Stomach (tissue), 9 donors: ENCODE data around the gene SFMBT2. TPM values are rescaled to one million over a fixed set of nuclear protein-coding genes. Genes with fewer than 3 reads are reported as not detected.

Source experiments
- DNase-seq, 2 donors: peaks; one replicate each; pipeline versions ENCODE4 v3.0.0 to v3.0.0-alpha.2; 2013 to 2019
- H3K27ac ChIP-seq, 5 donors: fragments of 200-600 bp in 4 of 5; sonication (generic) in 4 of 5; one replicate each; pipeline ENCODE4 v1.5.1; 2013 to 2019; ENCODE audit warnings: mild to moderate bottlenecking in 1 of 5, moderate library complexity in 1 of 5
- H3K27me3 ChIP-seq, 3 donors: fragments of 200-600 bp; sonication (generic); one replicate each; pipeline ENCODE4 v1.5.1; 2017 to 2019; ENCODE audit warnings: mixed run types in 1 of 3
- H3K36me3 ChIP-seq, 4 donors: fragments of 200-600 bp; sonication (generic); 1 replicate in 3 of 4; 2 replicates in 1 of 4; pipeline ENCODE4 v1.5.1; 2016 to 2019
- H3K4me1 ChIP-seq, 4 donors: fragments of 200-600 bp; sonication (generic); one replicate each; pipeline ENCODE4 v1.5.1; 2016 to 2019
- H3K4me3 ChIP-seq, 4 donors: fragments of 200-600 bp; sonication (generic) in 3 of 4; one replicate each; pipeline ENCODE4 v1.5.1; 2016 to 2019; ENCODE audit warnings: mild to moderate bottlenecking in 1 of 4
- H3K9me3 ChIP-seq, 4 donors: fragments of 200-600 bp; sonication (generic); one replicate each; pipeline ENCODE4 v1.5.1; 2016 to 2019
- EP300 ChIP-seq: sonication (generic); formaldehyde crosslinking; IDR thresholded peaks from one replicate; pipeline ENCODE4 v1.6.1; 2017; ENCODE audit warnings: antibody characterized with exemption
- POLR2A ChIP-seq, 4 donors: fragments of 450-650 bp; IDR thresholded peaks; one replicate each; pipeline ENCODE4 v1.6.1; 2016; ENCODE audit warnings: antibody characterized with exemption in 4 of 4, control low read depth in 2 of 4, mild to moderate bottlenecking in 1 of 4, moderate library complexity in 1 of 4
- POLR2AphosphoS5 ChIP-seq, 3 donors: sonication (generic); formaldehyde crosslinking; IDR thresholded peaks; one replicate each; pipeline ENCODE4 v1.6.1; 2016; ENCODE audit warnings: antibody characterized with exemption in 3 of 3
- WGBS, 5 donors: extraction: QIAGEN DNeasy Blood & Tissue Kit in 3 of 5; methylation state at CpG; one replicate each; pipeline versions ENCODE4 v1.1.5 to v1.1.7; 2013 to 2018; 5-methylcytosine and 5-hydroxymethylcytosine counted together
- intact Hi-C: fragments of 100-400 bp; cut with DNase I; formaldehyde crosslinking; loops from one replicate; pipeline ENCODE4 v1.15.1; 2023; ENCODE audit warnings: low total_unique reads
- polyA plus RNA-seq, 3 donors: library from polyadenylated mRNA; stranded (reverse); fragments of 200-250 nt; gene quantifications; one replicate each; pipeline ENCODE4 v1.2.3, GENCODE V29; 2013
- total RNA-seq, 5 donors: library from RNA; depleted of rRNA; stranded (reverse); fragments of >200 nt; gene quantifications; one replicate each; pipeline versions ENCODE4 v1.1.0 to v1.2.3, GENCODE V29; 2014 to 2016
- TF ChIP-seq, protein P1 (sequence below), 7 experiments: fragments of 450-650 bp in 4 of 7; fragments of 200-600 bp in 3 of 7; sonication (generic) in 3 of 7; IDR thresholded peaks; one replicate each; pipeline ENCODE4 v1.5.1; 2016 to 2019; ENCODE audit warnings: antibody characterized with exemption in 7 of 7, control low read depth in 2 of 7, mild to moderate bottlenecking in 1 of 7
- donor health status: healthy with polysubstance abuse.
- donor health status: Bipolar disorder and iron deficiency.
- donor health status: healthy.

Gene SFMBT2
- total and polyA plus RNA-seq, 8 donors, result 0.90 to 17.3 (median 5.0) TPM

DNA sequence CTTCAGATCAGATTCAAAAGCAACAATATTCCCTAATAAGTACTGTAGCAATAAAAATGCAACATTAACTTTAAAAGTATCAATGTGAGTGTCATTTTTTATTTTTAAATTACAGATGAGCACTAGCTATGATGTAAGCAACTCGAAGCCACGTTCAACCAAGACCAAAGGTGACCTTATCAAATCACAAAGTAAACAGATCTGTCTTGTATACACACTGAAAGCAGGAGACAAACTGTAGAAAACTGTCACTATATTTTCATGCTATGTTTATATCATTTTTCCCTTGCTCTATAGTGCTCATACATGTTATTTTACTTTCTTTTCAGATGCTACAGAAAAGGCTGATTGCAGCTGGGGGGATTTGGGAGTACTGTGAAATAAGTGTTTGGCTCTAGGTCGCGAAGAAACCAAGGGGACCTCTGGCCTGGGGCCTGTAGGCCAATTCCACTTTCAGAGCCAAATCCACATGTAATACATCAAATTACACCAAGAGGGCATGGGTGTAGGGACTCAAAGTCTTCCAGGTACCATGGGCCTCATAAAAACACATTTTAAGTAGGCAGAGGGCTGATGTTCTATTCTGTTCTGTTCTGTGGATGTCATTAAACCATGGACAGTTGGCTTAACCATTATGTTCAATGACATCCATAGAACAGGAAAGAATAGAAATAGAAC lies 245.2 kb downstream of the SFMBT2 start:
- no peaks in the 10 kb centered on the region for H3K9me3 ChIP-seq
- DNase-seq, result no peak
- H3K27me3 ChIP-seq, result no peaks in the 10 kb centered on the region
- no peak overlapping the region for H3K4me3 ChIP-seq
- intact Hi-C loops, result no loop called here
- peaks cover 12 to 73% (median 48%) of the 10 kb centered on the region in 4 donors for H3K36me3 ChIP-seq
- H3K27ac ChIP-seq, result no peak overlapping the region
- 61 to 74% (median 66%) methylated on average over 4 of the region's 4 CpGs for WGBS, 5 donors
- peaks cover 0 to 3% (median 0%) of the 10 kb centered on the region in 4 donors for H3K4me1 ChIP-seq
- no peak for TF ChIP-seq POLR2AphosphoS5 (IDR thresholded peaks at IDR 0.05)
- TF ChIP-seq, protein P1, sequence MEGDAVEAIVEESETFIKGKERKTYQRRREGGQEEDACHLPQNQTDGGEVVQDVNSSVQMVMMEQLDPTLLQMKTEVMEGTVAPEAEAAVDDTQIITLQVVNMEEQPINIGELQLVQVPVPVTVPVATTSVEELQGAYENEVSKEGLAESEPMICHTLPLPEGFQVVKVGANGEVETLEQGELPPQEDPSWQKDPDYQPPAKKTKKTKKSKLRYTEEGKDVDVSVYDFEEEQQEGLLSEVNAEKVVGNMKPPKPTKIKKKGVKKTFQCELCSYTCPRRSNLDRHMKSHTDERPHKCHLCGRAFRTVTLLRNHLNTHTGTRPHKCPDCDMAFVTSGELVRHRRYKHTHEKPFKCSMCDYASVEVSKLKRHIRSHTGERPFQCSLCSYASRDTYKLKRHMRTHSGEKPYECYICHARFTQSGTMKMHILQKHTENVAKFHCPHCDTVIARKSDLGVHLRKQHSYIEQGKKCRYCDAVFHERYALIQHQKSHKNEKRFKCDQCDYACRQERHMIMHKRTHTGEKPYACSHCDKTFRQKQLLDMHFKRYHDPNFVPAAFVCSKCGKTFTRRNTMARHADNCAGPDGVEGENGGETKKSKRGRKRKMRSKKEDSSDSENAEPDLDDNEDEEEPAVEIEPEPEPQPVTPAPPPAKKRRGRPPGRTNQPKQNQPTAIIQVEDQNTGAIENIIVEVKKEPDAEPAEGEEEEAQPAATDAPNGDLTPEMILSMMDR (IDR thresholded peaks at IDR 0.05), result no peak

DNA sequence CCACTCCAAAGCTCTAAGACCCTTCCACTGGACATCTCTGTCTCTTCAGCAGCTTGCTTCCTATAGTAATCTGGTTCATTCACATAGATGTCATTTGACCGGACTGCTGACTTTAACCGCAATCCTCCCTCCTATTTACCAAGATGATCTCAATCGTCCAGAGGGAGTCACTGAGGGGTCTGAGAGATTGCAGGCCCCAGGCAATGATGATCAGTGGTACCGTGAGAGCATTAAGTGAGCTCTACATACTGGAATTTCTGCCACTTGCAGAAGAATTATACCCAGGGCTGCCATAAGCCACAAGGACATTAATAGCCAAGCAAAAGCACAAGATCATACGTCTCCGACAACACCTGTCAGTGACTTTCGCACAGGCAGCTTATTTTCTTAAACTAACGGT lies 245.9 kb downstream of the SFMBT2 start:
- H3K36me3 ChIP-seq, result peaks cover 9 to 73% (median 48%) of the 10 kb centered on the region in 4 donors
- no peak for DNase-seq
- TF ChIP-seq POLR2AphosphoS5 (IDR thresholded peaks at IDR 0.05), result no peak
- no peak for TF ChIP-seq EP300
- no peak for TF ChIP-seq POLR2A (IDR thresholded peaks at IDR 0.05)
- TF ChIP-seq, protein P1 (IDR thresholded peaks at IDR 0.05), result no peak
- no peaks in the 10 kb centered on the region for H3K9me3 ChIP-seq
- H3K4me1 ChIP-seq, result no peaks in the 10 kb centered on the region
- no peak overlapping the region for H3K4me3 ChIP-seq
- WGBS, 5 donors, result 88 to 94% (median 93%) methylated on average over 8 of the region's 8 CpGs
- intact Hi-C loops, result no loop called here
- no peaks in the 10 kb centered on the region for H3K27me3 ChIP-seq
- no peak overlapping the region for H3K27ac ChIP-seq

DNA sequence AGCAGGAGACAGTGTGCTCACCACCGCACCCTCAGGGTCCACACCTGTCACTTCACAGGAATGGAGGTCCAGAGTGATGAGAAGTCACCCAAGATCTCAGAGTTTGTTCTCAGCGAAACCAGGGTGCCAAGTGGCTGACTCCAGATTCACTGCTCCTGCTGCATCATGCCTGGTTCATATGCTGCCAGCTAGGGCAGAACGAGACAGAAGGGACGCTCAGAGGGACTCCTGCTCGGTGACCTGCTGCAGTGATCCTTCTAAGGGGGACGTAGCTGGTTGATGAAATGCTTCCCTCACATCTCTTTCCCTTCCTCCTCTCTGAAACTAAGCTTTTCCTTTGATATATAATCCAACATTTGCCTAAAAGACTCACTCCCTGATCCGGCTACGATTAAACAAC lies 248.5 kb downstream of the SFMBT2 start:
- TF ChIP-seq, protein P1 (IDR thresholded peaks at IDR 0.05), result no peak
- no peak for TF ChIP-seq POLR2A (IDR thresholded peaks at IDR 0.05)
- TF ChIP-seq POLR2AphosphoS5 (IDR thresholded peaks at IDR 0.05), result no peak
- no peak for TF ChIP-seq EP300
- no peak for DNase-seq
- peak overlapping the region in 2 of 5 donors; percentile 12 to 30 for H3K27ac ChIP-seq
- H3K9me3 ChIP-seq, result no peaks in the 10 kb centered on the region
- WGBS, 5 donors, result 90 to 95% (median 92%) methylated on average over 8 of the region's 8 CpGs
- no peaks in the 10 kb centered on the region for H3K4me1 ChIP-seq
- no peak overlapping the region for H3K4me3 ChIP-seq
- H3K27me3 ChIP-seq, result no peaks in the 10 kb centered on the region
- intact Hi-C loops, result no loop called here
- H3K36me3 ChIP-seq, result peaks cover 8 to 56% (median 41%) of the 10 kb centered on the region in 4 donors

DNA sequence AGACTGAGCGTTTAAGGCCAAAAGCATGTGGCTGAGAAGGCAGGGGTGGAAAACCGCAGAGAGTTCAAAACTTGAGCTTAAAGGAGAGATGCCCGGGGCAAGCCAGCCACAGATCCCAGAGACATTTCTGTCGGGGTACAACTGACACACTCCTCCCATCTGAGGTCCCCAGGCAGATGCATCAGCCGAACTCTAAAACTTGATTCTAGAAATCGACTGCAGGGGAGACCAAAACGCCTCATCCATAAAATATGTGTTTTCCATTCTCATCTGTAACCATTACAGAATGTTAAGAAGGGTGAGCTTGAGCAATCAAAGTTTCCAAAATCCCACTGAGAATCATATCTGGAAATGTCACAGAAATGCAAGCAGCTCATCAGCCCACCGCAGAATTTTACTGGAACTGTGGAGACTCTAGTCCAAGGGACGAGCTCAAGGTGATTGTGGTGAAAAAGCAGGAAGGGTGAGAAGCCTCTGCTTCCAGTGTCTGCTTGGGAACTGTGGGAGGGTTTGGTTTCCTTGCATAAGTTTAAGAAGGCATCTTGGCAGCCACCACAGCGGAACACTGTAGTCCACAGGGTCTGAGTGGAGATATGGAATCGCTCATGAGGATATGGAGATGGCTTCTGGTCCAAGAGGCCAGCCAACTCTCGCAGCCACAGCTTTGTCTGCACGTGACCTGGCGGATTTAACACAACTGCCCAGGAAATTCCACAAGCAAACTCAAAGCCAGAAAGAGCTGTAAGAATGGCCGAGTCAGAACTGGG lies 249.2 kb downstream of the SFMBT2 start:
- TF ChIP-seq, protein P1 (IDR thresholded peaks at IDR 0.05), result no peak
- TF ChIP-seq POLR2A (IDR thresholded peaks at IDR 0.05), result no peak
- TF ChIP-seq POLR2AphosphoS5 (IDR thresholded peaks at IDR 0.05), result no peak
- TF ChIP-seq EP300, result no peak
- Histone ChIP-seq H3K36me3 (peaks cover 8 to 50% (median 40%) of the 10 kb centered on the region in 4 donors), H3K27ac (peak overlapping the region in 2 of 5 donors; percentile 26 to 30), H3K9me3 (no peaks in the 10 kb centered on the region), H3K27me3 (no peaks in the 10 kb centered on the region), H3K4me3 (no peak overlapping the region), H3K4me1 (no peaks in the 10 kb centered on the region)
- WGBS, 5 donors, result 79 to 89% (median 83%) methylated on average over 15 of the region's 15 CpGs
- intact Hi-C loops, result no loop called here
- peak in 1 of 2 donors; percentile 64 for DNase-seq
